ENCODE data around the gene RAB35.

Gene RAB35

GRCh38 chr12:120116441-120116791 lies at the start of gene RAB35:
RAB35 (minus strand) TSS chr12:120116753; CDS start chr12:120116650, 103 bp downstream.
- FAIRE-seq = no peak

- no peak for FAIRE-seq
Observed at GRCh38 chr12:120164293-120164692, 47.7 kb upstream of the RAB35 start.

- no peak for FAIRE-seq
Observed at GRCh38 chr12:120162763-120163162, 46.2 kb upstream of the RAB35 start.

GRCh38 chr12:120161852-120162251 lies 45.3 kb upstream of the RAB35 start:
- no peak for FAIRE-seq

GRCh38 chr12:120159509-120160237 lies 43.1 kb upstream of the RAB35 start:
- FAIRE-seq = no peak

- no peak for FAIRE-seq
Observed at GRCh38 chr12:120158351-120158750, 41.8 kb upstream of the RAB35 start.

- FAIRE-seq = no peak
Observed at GRCh38 chr12:120157678-120158077, 41.1 kb upstream of the RAB35 start.

- no peak for FAIRE-seq
Observed at GRCh38 chr12:120156315-120157259, 40.0 kb upstream of the RAB35 start.

GRCh38 chr12:120155072-120155471 lies 38.5 kb upstream of the RAB35 start:
- FAIRE-seq = no peak

GRCh38 chr12:120150919-120151525 lies 34.5 kb upstream of the RAB35 start:
- FAIRE-seq = no peak

GRCh38 chr12:120148011-120148410 lies 31.5 kb upstream of the RAB35 start:
- FAIRE-seq = no peak

GRCh38 chr12:120145164-120145563 lies 28.6 kb upstream of the RAB35 start:
- no peak for FAIRE-seq

GRCh38 chr12:120144215-120144614 lies 27.7 kb upstream of the RAB35 start:
- no peak for FAIRE-seq

- FAIRE-seq = no peak
Observed at GRCh38 chr12:120142231-120142877, 25.8 kb upstream of the RAB35 start.

- FAIRE-seq = no peak
Observed at GRCh38 chr12:120141336-120141735, 24.8 kb upstream of the RAB35 start.

- no peak for FAIRE-seq
Observed at GRCh38 chr12:120140603-120141002, 24.1 kb upstream of the RAB35 start.

- FAIRE-seq = no peak
Observed at GRCh38 chr12:120139958-120140357, 23.4 kb upstream of the RAB35 start.

GRCh38 chr12:120138366-120138765 lies 21.8 kb upstream of the RAB35 start:
- FAIRE-seq = no peak

- no peak for FAIRE-seq
Observed at GRCh38 chr12:120137833-120138232, 21.3 kb upstream of the RAB35 start.

GRCh38 chr12:120136093-120136770 lies 19.7 kb upstream of the RAB35 start:
- no peak for FAIRE-seq

GRCh38 chr12:120134307-120134980 lies 17.9 kb upstream of the RAB35 start:
- no peak for FAIRE-seq

- FAIRE-seq = no peak
Observed at GRCh38 chr12:120132863-120133385, 16.4 kb upstream of the RAB35 start.
